Measurements from ENCODE around the gene LPAR2. TPM values are rescaled to one million over a fixed set of nuclear protein-coding genes. Genes with fewer than 3 reads are reported as not detected.

The LPAR2 gene
- total and polyA plus RNA-seq, 8 donors: 9.6 to 28.6 (median 11.4) TPM

- Histone ChIP-seq H3K4me3 (peak overlapping the region; percentile 47 to 80 (median 64)), H3K4me1 (no peaks in the 10 kb centered on the region), H3K27me3 (no peaks in the 10 kb centered on the region), H3K9me3 (no peaks in the 10 kb centered on the region), H3K27ac (peak overlapping the region; percentile 82 to 93 (median 89)), H3K36me3 (no peaks in the 10 kb centered on the region)
- ATAC-seq (peak; percentile 68 to 83 (median 72)), DNase-seq (peak; percentile 45 to 89 (median 81)), FAIRE-seq (no peak)
- 3 to 4% methylated on average over 36 to 51 of the region's 51 CpGs for whole genome bisulfite sequencing, 2 donors
- intact Hi-C loops (cut with DNase I): no loop called here
- TF ChIP-seq CTCF (IDR thresholded peaks at IDR 0.05): no peak
Measured at GRCh38 chr19:19628501-19629134, 598 bp upstream of the LPAR2 start.

- no peaks in the 10 kb centered on the region for H3K9me3 ChIP-seq
Measured at GRCh38 chr19:19626516-19627472, 1.2 kb downstream of the LPAR2 start.

GRCh38 chr19:19624032-19624570 lies 3.9 kb downstream of the LPAR2 start:
- intact Hi-C loops (cut with DNase I): no loop called here
- WGBS, 2 donors: 92 to 94% methylated on average over 19 of the region's 19 CpGs
- no peak overlapping the region for H3K4me3 ChIP-seq
- H3K9me3 ChIP-seq: no peaks in the 10 kb centered on the region
- no peaks in the 10 kb centered on the region for H3K27me3 ChIP-seq
- ATAC-seq (no peak), DNase-seq (peak in 1 of 6 donors; percentile 33), FAIRE-seq (no peak)
- no peaks in the 10 kb centered on the region for H3K36me3 ChIP-seq
- TF ChIP-seq CTCF (IDR thresholded peaks at IDR 0.05): no peak
- no peaks in the 10 kb centered on the region for H3K4me1 ChIP-seq
- H3K27ac ChIP-seq: no peak overlapping the region

More at GRCh38 chr19:19626516-19627472, 1.2 kb downstream of the LPAR2 start:
- Histone ChIP-seq H3K36me3 (no peaks in the 10 kb centered on the region), H3K4me1 (no peaks in the 10 kb centered on the region), H3K4me3 (peak overlapping the region in 2 of 4 donors; percentile 80), H3K27me3 (no peaks in the 10 kb centered on the region), H3K27ac (peak overlapping the region in 2 of 4 donors; percentile 82 to 91)
- ATAC-seq: no peak
- intact Hi-C loops (cut with DNase I): no loop called here
- DNase-seq: peak in 1 of 6 donors; percentile 82
- no peak for FAIRE-seq
- 93 to 94% methylated on average over 48 of the region's 48 CpGs for WGBS, 2 donors
- TF ChIP-seq CTCF (IDR thresholded peaks at IDR 0.05): no peak

GRCh38 chr19:19623383-19623782 lies 4.6 kb downstream of the LPAR2 start:
- no peak overlapping the region for H3K4me3 ChIP-seq
- no peaks in the 10 kb centered on the region for H3K9me3 ChIP-seq
- intact Hi-C loops (cut with DNase I): no loop called here
- no peaks in the 10 kb centered on the region for H3K27me3 ChIP-seq
- no peak for DNase-seq
- no peak for FAIRE-seq
- 74 to 89% methylated on average over 5 of the region's 5 CpGs for WGBS, 2 donors
- no peak for ATAC-seq
- H3K36me3 ChIP-seq: no peaks in the 10 kb centered on the region
- H3K27ac ChIP-seq: no peak overlapping the region
- no peaks in the 10 kb centered on the region for H3K4me1 ChIP-seq
- TF ChIP-seq CTCF (IDR thresholded peaks at IDR 0.05): no peak

Measured in pancreas (tissue), 10 donors.